ENCODE results near the gene NUDT4B.
"Not testable (repeated sequence)": the region's sequence is repeated elsewhere in the genome, so short reads cannot be mapped to it uniquely, and the experiment has no call there.

DNA sequence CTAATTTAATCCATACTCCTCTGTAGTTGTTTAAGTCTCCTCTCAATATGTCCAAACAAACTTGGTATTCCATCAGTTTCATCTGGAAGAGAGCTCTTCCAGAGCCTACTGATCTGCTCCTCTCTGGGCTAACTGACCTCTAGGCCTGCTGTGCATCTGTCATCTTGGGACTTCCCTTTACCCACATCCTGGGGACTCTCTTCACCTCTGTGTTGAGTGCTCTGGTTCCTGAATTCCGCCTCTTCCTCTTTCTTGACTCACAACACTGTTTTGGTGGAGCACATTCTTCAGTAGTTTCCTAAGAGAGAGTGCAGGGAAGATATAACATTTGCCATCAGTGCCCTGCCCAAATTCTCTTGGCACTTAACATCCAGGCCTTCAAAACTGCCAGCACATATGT, 13.0 kb upstream of the NUDT4B start:
- TF ChIP-seq POLR2A, POLR2AphosphoS5 (IDR thresholded peaks at IDR 0.05): not testable (repeated sequence)
- TF ChIP-seq, protein P1, sequence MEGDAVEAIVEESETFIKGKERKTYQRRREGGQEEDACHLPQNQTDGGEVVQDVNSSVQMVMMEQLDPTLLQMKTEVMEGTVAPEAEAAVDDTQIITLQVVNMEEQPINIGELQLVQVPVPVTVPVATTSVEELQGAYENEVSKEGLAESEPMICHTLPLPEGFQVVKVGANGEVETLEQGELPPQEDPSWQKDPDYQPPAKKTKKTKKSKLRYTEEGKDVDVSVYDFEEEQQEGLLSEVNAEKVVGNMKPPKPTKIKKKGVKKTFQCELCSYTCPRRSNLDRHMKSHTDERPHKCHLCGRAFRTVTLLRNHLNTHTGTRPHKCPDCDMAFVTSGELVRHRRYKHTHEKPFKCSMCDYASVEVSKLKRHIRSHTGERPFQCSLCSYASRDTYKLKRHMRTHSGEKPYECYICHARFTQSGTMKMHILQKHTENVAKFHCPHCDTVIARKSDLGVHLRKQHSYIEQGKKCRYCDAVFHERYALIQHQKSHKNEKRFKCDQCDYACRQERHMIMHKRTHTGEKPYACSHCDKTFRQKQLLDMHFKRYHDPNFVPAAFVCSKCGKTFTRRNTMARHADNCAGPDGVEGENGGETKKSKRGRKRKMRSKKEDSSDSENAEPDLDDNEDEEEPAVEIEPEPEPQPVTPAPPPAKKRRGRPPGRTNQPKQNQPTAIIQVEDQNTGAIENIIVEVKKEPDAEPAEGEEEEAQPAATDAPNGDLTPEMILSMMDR (IDR thresholded peaks at IDR 0.05) = not testable (repeated sequence)

Data from breast epithelium (tissue), 3 donors.